Measurements from ENCODE around the gene GJD3. TPM values are rescaled to one million over a fixed set of nuclear protein-coding genes. Genes with fewer than 3 reads are reported as not detected.

The GJD3 gene
- total RNA-seq, 1 donor from 2014 or later, result not detected

DNA sequence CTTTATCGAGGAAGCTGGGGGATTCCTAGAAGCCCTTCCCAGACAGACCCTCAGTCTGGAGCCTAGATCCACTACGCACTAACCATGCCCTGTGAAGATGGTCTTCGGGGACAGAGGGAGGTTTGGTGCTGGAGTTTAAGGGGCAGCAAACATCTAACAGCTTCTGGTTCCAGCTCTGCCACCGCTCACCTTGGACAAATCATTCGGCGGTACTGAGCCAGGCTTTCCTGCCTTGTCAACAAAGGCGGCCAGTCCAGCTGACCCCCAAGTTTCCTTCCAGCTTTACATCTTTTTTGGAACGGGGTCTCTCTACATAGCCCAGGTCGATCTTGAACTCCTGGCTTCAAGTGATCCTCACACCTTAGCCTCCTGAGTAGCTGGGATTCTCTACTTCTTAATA is 369 bp upstream of the GJD3 start:
- Mint-ChIP-seq H3K36me3 (no peaks in the 10 kb centered on the region), H3K4me1 (peaks cover 10% of the 10 kb centered on the region), H3K4me3 (peak overlapping the region; percentile 39), H3K27me3 (ENCODE audit: low read depth) (peaks cover 23% of the 10 kb centered on the region), H3K27ac (no peak overlapping the region), H3K9me3 (no peaks in the 10 kb centered on the region)
- no peak for DNase-seq (ENCODE audit: low spot score in 2 of 2, unreplicated experiment in 2 of 2)
- TF ChIP-seq, protein P1, sequence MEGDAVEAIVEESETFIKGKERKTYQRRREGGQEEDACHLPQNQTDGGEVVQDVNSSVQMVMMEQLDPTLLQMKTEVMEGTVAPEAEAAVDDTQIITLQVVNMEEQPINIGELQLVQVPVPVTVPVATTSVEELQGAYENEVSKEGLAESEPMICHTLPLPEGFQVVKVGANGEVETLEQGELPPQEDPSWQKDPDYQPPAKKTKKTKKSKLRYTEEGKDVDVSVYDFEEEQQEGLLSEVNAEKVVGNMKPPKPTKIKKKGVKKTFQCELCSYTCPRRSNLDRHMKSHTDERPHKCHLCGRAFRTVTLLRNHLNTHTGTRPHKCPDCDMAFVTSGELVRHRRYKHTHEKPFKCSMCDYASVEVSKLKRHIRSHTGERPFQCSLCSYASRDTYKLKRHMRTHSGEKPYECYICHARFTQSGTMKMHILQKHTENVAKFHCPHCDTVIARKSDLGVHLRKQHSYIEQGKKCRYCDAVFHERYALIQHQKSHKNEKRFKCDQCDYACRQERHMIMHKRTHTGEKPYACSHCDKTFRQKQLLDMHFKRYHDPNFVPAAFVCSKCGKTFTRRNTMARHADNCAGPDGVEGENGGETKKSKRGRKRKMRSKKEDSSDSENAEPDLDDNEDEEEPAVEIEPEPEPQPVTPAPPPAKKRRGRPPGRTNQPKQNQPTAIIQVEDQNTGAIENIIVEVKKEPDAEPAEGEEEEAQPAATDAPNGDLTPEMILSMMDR (IDR thresholded peaks at IDR 0.05; ENCODE audit: unreplicated experiment), result no peak

DNA sequence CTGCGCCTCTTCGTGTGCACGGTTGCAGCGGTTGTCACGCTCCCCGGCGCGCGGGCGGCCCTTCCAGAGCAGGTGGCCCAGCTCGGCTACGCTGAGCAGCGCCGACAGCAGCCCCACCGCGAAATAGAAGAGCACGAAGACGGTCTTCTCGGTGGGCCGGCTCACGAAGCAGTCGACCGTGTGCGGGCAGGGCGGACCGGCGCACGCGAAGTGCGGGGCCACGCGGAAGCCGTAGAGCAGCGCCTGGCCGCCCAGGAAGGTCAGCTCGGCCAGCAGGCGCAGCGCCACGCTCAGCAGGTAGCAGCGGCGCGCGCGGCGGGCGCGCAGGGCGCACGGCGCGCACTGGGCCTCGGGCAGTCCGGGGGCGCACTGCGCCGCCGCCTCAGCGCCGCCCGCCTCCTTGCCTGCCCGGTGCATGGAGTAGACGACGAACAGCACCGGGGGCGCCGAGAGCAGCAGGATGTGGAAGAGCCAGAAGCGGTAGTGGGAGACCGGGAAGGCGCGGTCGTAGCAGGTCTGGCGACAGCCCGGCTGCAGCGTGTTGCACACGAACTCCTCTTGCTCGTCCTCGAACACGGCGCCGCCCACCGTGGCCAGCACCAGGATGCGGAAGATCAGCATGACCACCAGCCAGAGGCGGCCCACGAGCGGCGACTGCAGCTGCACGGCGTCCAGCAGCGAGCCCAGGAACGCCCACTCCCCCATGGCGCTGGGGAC is 1.3 kb downstream of the GJD3 start:
- Mint-ChIP-seq H3K9me3 (no peaks in the 10 kb centered on the region), H3K4me1 (peaks cover 13% of the 10 kb centered on the region), H3K27me3 (ENCODE audit: low read depth) (peaks cover 23% of the 10 kb centered on the region), H3K36me3 (no peaks in the 10 kb centered on the region), H3K27ac (peak overlapping the region; percentile 39), H3K4me3 (peak overlapping the region; percentile 72)
- DNase-seq (ENCODE audit: low spot score in 2 of 2, unreplicated experiment in 2 of 2), result peak in 1 of 2 experiments; percentile 51
- TF ChIP-seq, protein P1 (IDR thresholded peaks at IDR 0.05; ENCODE audit: unreplicated experiment), result no peak

DNA sequence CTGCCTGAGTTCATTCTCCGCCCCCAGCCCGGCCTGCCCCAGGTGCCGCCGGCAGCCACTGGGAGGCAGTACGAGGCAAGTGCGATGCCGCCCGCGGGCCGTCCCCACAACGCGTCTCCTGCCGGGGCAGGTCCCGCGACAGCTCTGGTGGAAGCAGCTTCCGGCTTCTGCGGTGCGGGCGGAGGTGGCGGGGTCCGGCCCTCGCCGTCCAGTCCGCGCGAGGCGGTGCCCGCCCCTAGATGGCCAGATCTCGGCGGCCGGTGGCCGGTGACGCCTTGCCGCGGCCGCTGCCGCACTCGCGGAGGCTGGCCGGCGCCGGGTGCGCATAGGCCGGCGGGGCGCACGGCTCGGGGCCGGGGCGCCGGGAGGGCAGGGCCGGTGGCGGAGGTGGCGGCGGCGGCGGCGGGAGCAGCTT is 1.8 kb downstream of the GJD3 start:
- Mint-ChIP-seq H3K36me3 (no peaks in the 10 kb centered on the region), H3K4me3 (peak overlapping the region; percentile 63), H3K4me1 (peaks cover 17% of the 10 kb centered on the region), H3K9me3 (no peaks in the 10 kb centered on the region), H3K27me3 (ENCODE audit: low read depth) (peaks cover 23% of the 10 kb centered on the region), H3K27ac (no peak overlapping the region)
- peak; percentile 62 to 79 for DNase-seq (ENCODE audit: low spot score in 2 of 2, unreplicated experiment in 2 of 2)
- TF ChIP-seq, protein P1 (IDR thresholded peaks at IDR 0.05; ENCODE audit: unreplicated experiment), result peak; percentile 40

DNA sequence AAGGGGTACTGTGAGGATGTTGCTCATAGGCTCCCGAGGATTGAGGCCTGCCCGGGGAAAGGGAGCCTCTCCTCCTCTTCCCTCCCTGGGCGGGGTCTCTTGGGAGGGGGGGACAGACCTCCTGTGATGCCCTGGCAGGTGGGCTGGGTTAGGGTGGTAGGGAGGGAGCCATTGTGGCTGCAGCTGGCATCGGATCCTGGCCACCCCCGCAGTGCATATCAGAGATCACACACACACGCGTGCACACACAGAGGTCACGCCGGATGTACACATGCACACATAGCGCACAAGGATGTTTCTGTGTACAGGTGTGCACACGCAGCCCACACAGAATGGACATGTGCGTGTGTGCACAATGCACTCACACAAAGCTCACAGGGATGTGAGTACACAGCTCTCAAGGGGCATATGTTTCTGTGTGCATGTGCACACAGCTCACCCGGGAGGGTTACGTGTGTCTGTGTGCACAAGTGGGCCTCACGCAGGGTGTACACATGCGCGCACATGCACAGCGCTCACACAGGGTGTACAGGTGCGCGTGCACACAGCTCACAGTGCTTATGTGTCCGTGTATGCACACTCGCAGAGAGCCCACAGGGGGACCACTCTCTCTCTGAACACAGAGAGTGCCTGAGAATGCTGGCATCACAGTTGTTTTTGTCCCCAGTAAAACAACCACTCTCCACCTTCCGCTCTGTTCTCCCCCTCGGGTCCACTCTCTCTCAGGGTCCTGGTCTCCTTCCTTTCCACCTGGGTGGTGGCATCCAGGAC is 2.4 kb downstream of the GJD3 start:
- Mint-ChIP-seq H3K9me3 (no peaks in the 10 kb centered on the region), H3K27me3 (ENCODE audit: low read depth) (peaks cover 23% of the 10 kb centered on the region), H3K27ac (no peak overlapping the region), H3K4me1 (peaks cover 19% of the 10 kb centered on the region), H3K4me3 (peak overlapping the region; percentile 52), H3K36me3 (no peaks in the 10 kb centered on the region)
- no peak for DNase-seq (ENCODE audit: low spot score in 2 of 2, unreplicated experiment in 2 of 2)
- TF ChIP-seq, protein P1 (IDR thresholded peaks at IDR 0.05; ENCODE audit: unreplicated experiment), result no peak

DNA sequence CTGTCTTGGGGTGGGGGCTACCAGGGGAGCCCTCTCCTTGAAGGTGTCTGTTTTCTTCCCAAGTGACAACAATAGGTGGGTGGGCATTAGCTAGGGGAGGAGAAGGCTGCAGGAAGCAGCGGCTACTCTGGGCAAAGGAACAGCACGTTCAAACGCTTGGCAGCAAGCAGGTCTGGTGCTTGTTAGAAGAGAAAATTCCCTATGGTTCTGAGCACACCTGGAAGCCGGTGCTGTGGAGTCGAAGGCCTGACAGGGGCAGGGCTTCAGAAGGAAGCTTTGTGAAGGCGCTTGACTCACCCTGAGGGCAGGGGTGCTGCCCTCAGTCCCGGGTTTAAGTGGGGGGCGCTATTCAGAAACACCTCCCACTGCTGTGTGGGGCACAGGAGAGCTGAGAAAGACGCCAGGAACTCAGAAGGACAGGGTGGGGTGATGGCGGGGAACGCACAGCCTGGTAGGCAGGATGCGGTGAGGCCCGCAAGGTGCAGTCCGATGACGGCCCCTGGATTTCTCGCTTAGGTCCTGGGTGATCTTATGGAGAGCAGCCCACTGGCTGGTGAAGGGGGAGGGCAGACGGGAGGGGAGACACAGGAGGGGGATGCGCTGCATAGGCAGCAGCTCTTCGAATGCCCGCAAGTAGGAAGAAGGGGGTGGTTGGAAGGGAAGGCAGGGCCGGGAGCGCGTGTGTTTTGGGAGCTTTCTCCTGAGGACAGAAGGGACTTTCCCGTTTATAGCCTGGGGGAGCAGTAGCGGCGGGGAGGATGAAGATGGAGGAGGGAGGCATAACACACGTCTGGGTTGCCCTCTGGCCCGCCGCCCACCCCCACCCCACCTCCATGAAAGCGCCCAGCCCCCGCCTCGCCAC is 3.2 kb downstream of the GJD3 start:
- peaks cover 23% of the 10 kb centered on the region for H3K27me3 Mint-ChIP-seq (ENCODE audit: low read depth)
- TF ChIP-seq, protein P1 (IDR thresholded peaks at IDR 0.05; ENCODE audit: unreplicated experiment), result no peak
- H3K9me3 Mint-ChIP-seq, result no peaks in the 10 kb centered on the region
- no peak for DNase-seq (ENCODE audit: low spot score in 2 of 2, unreplicated experiment in 2 of 2)
- peaks cover 19% of the 10 kb centered on the region for H3K4me1 Mint-ChIP-seq
- no peak overlapping the region for H3K4me3 Mint-ChIP-seq
- no peak overlapping the region for H3K27ac Mint-ChIP-seq
- H3K36me3 Mint-ChIP-seq, result no peaks in the 10 kb centered on the region

Data from mesothelial cell of epicardium (in vitro differentiated cells).